GM10266 (cell line): ENCODE data around the gene RNF43.

Source experiments
- DNase-seq: peaks from one replicate; pipeline ENCODE4 v3.0.0; 2012; ENCODE audit errors: extremely low spot score
- TF ChIP-seq, protein P1 (sequence below): IDR thresholded peaks from 2 replicates; pipeline ENCODE4 v1.5.1; 2012; ENCODE audit warnings: mild to moderate bottlenecking, low read depth; ENCODE audit not compliant: control insufficient read depth, insufficient read depth; ENCODE audit errors: missing control alignments

RNF43 gene

DNA sequence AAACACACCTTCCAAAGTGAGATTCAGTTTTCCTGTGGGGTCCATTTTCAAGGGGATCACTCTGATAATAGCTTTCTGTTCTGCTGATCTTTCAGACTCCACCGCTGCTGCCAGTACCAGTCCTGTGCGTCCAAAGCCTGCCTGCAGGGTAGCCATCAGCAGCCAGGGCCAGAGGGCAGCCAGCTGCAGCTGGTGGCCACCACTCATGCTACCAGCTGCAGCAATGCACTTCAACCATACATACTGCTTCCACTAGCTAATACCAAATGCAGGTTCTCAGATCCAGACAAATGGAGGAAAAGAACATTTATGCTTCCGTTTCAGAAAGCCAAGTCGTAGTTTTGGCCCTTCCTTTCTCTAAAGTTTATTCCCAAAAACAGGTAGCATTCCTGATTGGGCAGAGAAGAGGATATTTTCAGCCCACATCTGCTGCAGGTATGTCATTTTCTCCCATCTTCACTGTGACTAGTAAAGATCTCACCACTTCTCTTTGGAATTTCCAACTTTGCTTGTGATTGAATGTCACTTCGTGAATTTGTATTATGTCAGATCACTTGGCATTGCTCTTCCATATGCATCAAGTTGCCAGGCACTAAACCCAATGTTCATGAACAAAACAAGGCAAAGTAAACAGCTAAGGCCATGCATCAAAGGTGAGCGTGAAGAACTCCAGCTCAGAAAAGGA, 1.8 kb downstream of the RNF43 start:
- no peak for DNase-seq
- TF ChIP-seq, protein P1, sequence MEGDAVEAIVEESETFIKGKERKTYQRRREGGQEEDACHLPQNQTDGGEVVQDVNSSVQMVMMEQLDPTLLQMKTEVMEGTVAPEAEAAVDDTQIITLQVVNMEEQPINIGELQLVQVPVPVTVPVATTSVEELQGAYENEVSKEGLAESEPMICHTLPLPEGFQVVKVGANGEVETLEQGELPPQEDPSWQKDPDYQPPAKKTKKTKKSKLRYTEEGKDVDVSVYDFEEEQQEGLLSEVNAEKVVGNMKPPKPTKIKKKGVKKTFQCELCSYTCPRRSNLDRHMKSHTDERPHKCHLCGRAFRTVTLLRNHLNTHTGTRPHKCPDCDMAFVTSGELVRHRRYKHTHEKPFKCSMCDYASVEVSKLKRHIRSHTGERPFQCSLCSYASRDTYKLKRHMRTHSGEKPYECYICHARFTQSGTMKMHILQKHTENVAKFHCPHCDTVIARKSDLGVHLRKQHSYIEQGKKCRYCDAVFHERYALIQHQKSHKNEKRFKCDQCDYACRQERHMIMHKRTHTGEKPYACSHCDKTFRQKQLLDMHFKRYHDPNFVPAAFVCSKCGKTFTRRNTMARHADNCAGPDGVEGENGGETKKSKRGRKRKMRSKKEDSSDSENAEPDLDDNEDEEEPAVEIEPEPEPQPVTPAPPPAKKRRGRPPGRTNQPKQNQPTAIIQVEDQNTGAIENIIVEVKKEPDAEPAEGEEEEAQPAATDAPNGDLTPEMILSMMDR: no peak

DNA sequence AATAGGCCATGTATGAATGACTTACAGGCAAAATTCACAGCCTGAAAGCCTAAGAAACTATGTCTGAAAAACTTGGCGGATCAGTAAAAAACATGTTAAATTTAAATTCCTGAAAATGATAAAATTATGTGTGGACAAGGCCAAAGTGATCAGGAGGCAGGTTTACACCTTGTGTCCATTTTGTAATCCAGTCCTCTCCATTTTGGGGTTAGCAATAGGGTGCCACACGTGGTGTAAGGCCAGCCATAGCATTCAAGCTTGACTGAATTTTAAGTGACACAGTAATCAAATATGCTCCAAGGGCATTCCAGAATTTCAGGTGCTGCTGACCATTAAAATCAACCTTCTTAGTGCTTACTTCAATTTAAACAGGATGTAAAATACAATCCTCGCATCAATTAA, 2.7 kb downstream of the RNF43 start:
- no peak for DNase-seq
- TF ChIP-seq, protein P1: no peak

DNA sequence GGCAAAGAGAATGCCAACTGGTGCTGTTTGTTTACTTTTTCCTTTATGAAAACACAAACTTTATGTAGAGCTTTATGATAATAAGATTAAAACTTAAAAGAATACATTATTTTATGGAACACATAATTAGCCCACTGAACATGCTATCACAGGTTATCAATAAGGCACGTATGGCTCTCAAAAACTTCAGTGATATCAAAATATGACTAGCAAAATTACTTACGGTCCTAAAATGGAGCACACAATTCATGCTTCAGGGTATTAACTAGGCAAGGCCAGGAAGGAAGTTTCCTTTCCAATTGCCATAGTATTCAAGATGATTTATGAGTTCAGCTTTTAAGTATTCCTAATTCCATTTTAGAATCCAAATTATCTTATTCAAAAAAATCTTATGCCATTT, 3.6 kb downstream of the RNF43 start:
- DNase-seq: no peak
- TF ChIP-seq, protein P1: no peak

- no peak for DNase-seq
- TF ChIP-seq, protein P1: no peak
These were observed 4.3 kb downstream of the RNF43 start for GRCh38 chr17:58412961-58413586.

- no peak for DNase-seq
- TF ChIP-seq, protein P1: no peak
These were observed 5.2 kb downstream of the RNF43 start for GRCh38 chr17:58412064-58412703.

GRCh38 chr17:58411408-58411894, 5.9 kb downstream of the RNF43 start:
- DNase-seq: no peak
- TF ChIP-seq, protein P1: no peak

DNA sequence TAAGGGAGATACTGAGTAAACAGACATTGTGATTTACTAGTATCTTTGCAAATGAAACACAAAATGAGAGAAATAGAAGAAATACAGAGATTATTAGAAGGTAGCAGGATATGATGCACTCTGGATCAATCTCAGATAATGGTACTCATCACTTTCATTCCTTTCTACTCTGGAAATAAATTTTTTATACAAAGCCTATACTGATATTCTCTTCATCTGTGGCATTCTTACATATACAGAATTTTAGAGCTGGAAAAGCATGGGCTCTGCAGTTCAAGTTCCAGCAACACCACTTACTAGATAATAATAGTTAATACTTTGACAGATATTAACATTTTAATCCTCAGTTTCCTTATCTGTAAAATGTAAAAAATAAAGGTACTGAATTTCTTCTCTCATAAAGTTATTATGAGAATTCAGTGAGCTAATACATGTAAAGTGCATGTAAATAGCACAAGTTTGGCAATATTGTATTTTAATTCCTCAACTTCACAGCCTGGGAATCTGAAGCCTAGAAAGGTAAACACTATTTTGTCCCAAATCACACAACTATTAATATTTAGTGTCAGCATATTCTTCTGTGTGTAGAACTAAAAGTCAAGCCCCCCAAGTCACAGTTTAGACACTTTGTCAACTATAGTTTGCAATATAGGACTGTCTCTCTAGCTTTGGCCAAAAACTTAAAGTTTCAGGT, 6.5 kb downstream of the RNF43 start:
- no peak for DNase-seq
- TF ChIP-seq, protein P1: no peak
